Stimulated activated CD8-positive, alpha-beta memory T cell treated with anti-CD3 and anti-CD28 coated beads, Interleukin-12 subunit alpha, Interleukin-12 subunit beta, amount 100 ng/mL, for 24 hours (primary cell): ENCODE results near the gene WT1.

Experiments used
- DNase-seq: peaks from one replicate; pipeline ENCODE4 v3.0.0-alpha.2; 2020; ENCODE audit errors: extremely low read depth

Gene WT1

GRCh38 chr11:32438346-32438865, 3.1 kb upstream of the WT1 start:
- DNase-seq = no peak

- no peak for DNase-seq
Measured at GRCh38 chr11:32437495-32438345, 2.4 kb upstream of the WT1 start.

- no peak for DNase-seq
Measured at GRCh38 chr11:32436751-32437494, 1.6 kb upstream of the WT1 start.

- no peak for DNase-seq
Measured at GRCh38 chr11:32435942-32436750, 807 bp upstream of the WT1 start.

- no peak for DNase-seq
Measured at GRCh38 chr11:32435152-32435480, 223 bp downstream of the WT1 start.

- no peak for DNase-seq
Measured at GRCh38 chr11:32434356-32435151, 785 bp downstream of the WT1 start.

GRCh38 chr11:32433914-32434355, 1.4 kb downstream of the WT1 start:
- no peak for DNase-seq

- no peak for DNase-seq
Measured at GRCh38 chr11:32433101-32433913, 2.0 kb downstream of the WT1 start.

GRCh38 chr11:32432565-32432964, 2.8 kb downstream of the WT1 start:
- DNase-seq = no peak

- DNase-seq = no peak
Measured at GRCh38 chr11:32430568-32431381, 4.6 kb downstream of the WT1 start.

GRCh38 chr11:32429477-32429876, 5.9 kb downstream of the WT1 start:
- DNase-seq = no peak

GRCh38 chr11:32428665-32429303, 6.6 kb downstream of the WT1 start:
- no peak for DNase-seq

- DNase-seq = no peak
Measured at GRCh38 chr11:32427935-32428664, 7.2 kb downstream of the WT1 start.

GRCh38 chr11:32427616-32427934, 7.8 kb downstream of the WT1 start:
- DNase-seq = no peak

GRCh38 chr11:32426819-32427615, 8.3 kb downstream of the WT1 start:
- no peak for DNase-seq

- no peak for DNase-seq
Measured at GRCh38 chr11:32426192-32426591, 9.1 kb downstream of the WT1 start.

GRCh38 chr11:32425761-32426160, 9.6 kb downstream of the WT1 start:
- no peak for DNase-seq

- DNase-seq = no peak
Measured at GRCh38 chr11:32422545-32422944, 12.8 kb downstream of the WT1 start.
